ENCODE results near the gene OCIAD2. TPM values are rescaled to one million over a fixed set of nuclear protein-coding genes. Genes with fewer than 3 reads are reported as not detected.

OCIAD2 gene, protein sequence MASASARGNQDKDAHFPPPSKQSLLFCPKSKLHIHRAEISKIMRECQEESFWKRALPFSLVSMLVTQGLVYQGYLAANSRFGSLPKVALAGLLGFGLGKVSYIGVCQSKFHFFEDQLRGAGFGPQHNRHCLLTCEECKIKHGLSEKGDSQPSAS
- total RNA-seq: 1 to 10 TPM; 1.4 to 2.7 TPM

DNA sequence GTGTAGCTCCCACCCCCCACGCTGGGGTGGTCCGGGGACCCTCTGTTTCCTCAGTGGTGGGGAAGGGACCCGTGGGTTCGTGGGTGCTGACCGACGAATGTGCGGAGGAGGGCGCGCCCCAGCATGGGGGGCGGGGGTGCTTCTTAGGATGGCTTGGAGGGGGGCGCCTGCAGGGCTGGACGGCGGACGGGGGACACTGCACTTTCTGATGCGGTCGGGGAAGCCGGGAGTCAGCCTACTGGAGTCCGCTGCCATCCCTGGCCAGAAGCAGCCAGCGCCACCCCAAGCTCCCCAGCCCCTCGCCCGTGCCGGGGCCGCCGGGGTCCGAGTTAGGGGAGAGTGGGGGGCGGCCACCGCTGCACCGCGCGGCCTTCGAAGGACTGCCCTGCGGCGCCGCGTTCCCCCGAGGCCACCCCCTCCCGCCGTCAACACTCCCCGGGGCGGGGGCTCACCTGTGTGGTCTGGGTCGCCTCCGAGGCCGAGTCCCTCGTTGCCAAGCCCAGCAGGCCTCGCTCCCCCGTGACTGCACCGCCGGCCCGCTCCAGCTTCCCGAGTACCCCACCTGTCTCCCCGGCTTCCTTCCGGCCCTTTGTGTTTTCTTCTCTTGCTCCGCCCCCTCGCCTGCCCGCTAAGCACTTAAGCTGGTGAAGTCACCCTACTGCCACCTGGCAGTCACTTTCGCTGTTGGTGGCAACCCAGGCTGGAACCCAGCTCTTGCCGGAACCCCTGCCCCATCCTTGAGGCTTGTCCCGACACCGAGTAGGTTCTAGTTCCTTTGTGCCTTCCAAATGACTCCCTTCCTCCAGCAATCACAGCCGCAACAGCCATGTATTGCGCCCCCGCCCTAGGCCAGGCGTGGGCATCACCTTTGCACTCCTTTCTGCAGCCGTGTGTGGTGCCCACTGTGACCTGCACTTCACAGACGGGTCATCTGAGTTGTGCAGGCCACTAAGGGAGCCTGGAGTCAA is at the start of gene OCIAD2:
Gene OCIAD2, minus strand, starts transcription at position 569 of the 968 bp plus-strand sequence. CDS start 2,225 bp downstream, outside the sequence.

Small RNAs within 50 kb of the gene (small RNA-seq; reads per million reads assigned to genes)
- gene AC020593.1 (0 reads per million in 2 donors), gene RNU6-158P (0 reads per million in 2 donors)

Other genes starting within 250 kb of the OCIAD2 start
- gene FRYL, start 126.5 kb downstream of the OCIAD2 start, total RNA-seq: 10 to 100 TPM; 32.0 to 45.6 TPM
- gene OCIAD1, start 75.7 kb downstream of the OCIAD2 start, total RNA-seq: 10 to 100 TPM; 77.1 to 83.3 TPM
- not detected for gene CWH43, start 79.5 kb upstream of the OCIAD2 start, total RNA-seq